ENCODE measurements around the gene ZNF407.

Gene ZNF407

GRCh38 chr18:74840492-74841167 lies 243.0 kb downstream of the ZNF407 start:
- no peak for TF ChIP-seq CTCF (IDR thresholded peaks at IDR 0.05; ENCODE audit: insufficient read depth, low read depth, low read length, missing control alignments)
- H3K4me3 ChIP-seq (ENCODE audit: low read depth, low read length), result no peak overlapping the region
- DNase-seq (ENCODE audit: low read depth), result no peak

GRCh38 chr18:74841248-74841647 lies 243.6 kb downstream of the ZNF407 start:
- DNase-seq (ENCODE audit: low read depth), result no peak
- no peak for TF ChIP-seq CTCF (IDR thresholded peaks at IDR 0.05; ENCODE audit: insufficient read depth, low read depth, low read length, missing control alignments)

GRCh38 chr18:74849301-74849700 lies 251.6 kb downstream of the ZNF407 start:
- TF ChIP-seq CTCF (IDR thresholded peaks at IDR 0.05; ENCODE audit: insufficient read depth, low read depth, low read length, missing control alignments), result no peak
- H3K4me3 ChIP-seq (ENCODE audit: low read depth, low read length), result no peak overlapping the region

More at GRCh38 chr18:74841248-74841647, 243.6 kb downstream of the ZNF407 start:
- H3K4me3 ChIP-seq (ENCODE audit: low read depth, low read length), result no peak overlapping the region

GRCh38 chr18:74856434-74856833 lies 258.8 kb downstream of the ZNF407 start:
- TF ChIP-seq CTCF (IDR thresholded peaks at IDR 0.05; ENCODE audit: insufficient read depth, low read depth, low read length, missing control alignments), result no peak
- no peak overlapping the region for H3K4me3 ChIP-seq (ENCODE audit: low read depth, low read length)
- DNase-seq (ENCODE audit: low read depth), result no peak

More at GRCh38 chr18:74849301-74849700, 251.6 kb downstream of the ZNF407 start:
- no peak for DNase-seq (ENCODE audit: low read depth)

- no peak for TF ChIP-seq CTCF (IDR thresholded peaks at IDR 0.05; ENCODE audit: insufficient read depth, low read depth, low read length, missing control alignments)
- DNase-seq (ENCODE audit: low read depth), result no peak
- no peak overlapping the region for H3K4me3 ChIP-seq (ENCODE audit: low read depth, low read length)
These were observed 259.3 kb downstream of the ZNF407 start for GRCh38 chr18:74856928-74857327.

- DNase-seq (ENCODE audit: low read depth), result no peak
- no peak overlapping the region for H3K4me3 ChIP-seq (ENCODE audit: low read depth, low read length)
- TF ChIP-seq CTCF (IDR thresholded peaks at IDR 0.05; ENCODE audit: insufficient read depth, low read depth, low read length, missing control alignments), result no peak
These were observed 260.2 kb downstream of the ZNF407 start for GRCh38 chr18:74857901-74858300.

GRCh38 chr18:74861154-74861553 lies 263.5 kb downstream of the ZNF407 start:
- DNase-seq (ENCODE audit: low read depth), result no peak
- no peak for TF ChIP-seq CTCF (IDR thresholded peaks at IDR 0.05; ENCODE audit: insufficient read depth, low read depth, low read length, missing control alignments)
- H3K4me3 ChIP-seq (ENCODE audit: low read depth, low read length), result no peak overlapping the region
